ENCODE results near the gene ZBED4. TPM values are rescaled to one million over a fixed set of nuclear protein-coding genes. Genes with fewer than 3 reads are reported as not detected.

ZBED4 gene
- total RNA-seq, 4 donors from 2014 or later, result 11.9 to 19.4 (median 18.2) TPM

- H3K27me3 ChIP-seq, result no peaks in the 10 kb centered on the region
- no peaks in the 10 kb centered on the region for H3K9me3 ChIP-seq
- H3K4me1 ChIP-seq, result peaks cover 22% of the 10 kb centered on the region
- H3K27ac ChIP-seq, result no peak overlapping the region
- no peaks in the 10 kb centered on the region for H3K36me3 ChIP-seq
- no peak overlapping the region for H3K4me3 ChIP-seq
- 90% methylated on average over 13 of the region's 14 CpGs for WGBS
- DNase-seq (ENCODE audit: low spot score in 2 of 2), result no peak
- TF ChIP-seq POLR2A (IDR thresholded peaks at IDR 0.05) (no peak), EP300 (IDR thresholded peaks at IDR 0.05) (no peak), POLR2AphosphoS5 (IDR thresholded peaks at IDR 0.05) (no peak), CTCF (IDR thresholded peaks at IDR 0.05) (no peak)
These were observed 5.2 kb downstream of the ZBED4 start for GRCh38 chr22:49858827-49859226.

GRCh38 chr22:49861642-49862495 lies 8.2 kb downstream of the ZBED4 start:
- Histone ChIP-seq H3K4me3 (no peak overlapping the region), H3K36me3 (no peaks in the 10 kb centered on the region), H3K4me1 (peaks cover 3% of the 10 kb centered on the region), H3K27me3 (no peaks in the 10 kb centered on the region), H3K9me3 (peaks cover 6% of the 10 kb centered on the region), H3K27ac (no peak overlapping the region)
- WGBS, result 93% methylated on average over 29 of the region's 29 CpGs
- no peak for TF ChIP-seq POLR2AphosphoS5 (IDR thresholded peaks at IDR 0.05)
- TF ChIP-seq CTCF (IDR thresholded peaks at IDR 0.05), result no peak
- TF ChIP-seq EP300 (IDR thresholded peaks at IDR 0.05), result no peak
- TF ChIP-seq POLR2A (IDR thresholded peaks at IDR 0.05), result no peak
- DNase-seq (ENCODE audit: low spot score in 2 of 2), result no peak

- peaks cover 11% of the 10 kb centered on the region for H3K9me3 ChIP-seq
- H3K27ac ChIP-seq, result no peak overlapping the region
- DNase-seq (ENCODE audit: low spot score in 2 of 2), result no peak
- H3K4me3 ChIP-seq, result no peak overlapping the region
- H3K4me1 ChIP-seq, result no peaks in the 10 kb centered on the region
- H3K27me3 ChIP-seq, result no peaks in the 10 kb centered on the region
- H3K36me3 ChIP-seq, result peaks cover 2% of the 10 kb centered on the region
- 92% methylated on average over 5 of the region's 5 CpGs for WGBS
- TF ChIP-seq POLR2A (IDR thresholded peaks at IDR 0.05), result no peak
- TF ChIP-seq EP300 (IDR thresholded peaks at IDR 0.05), result no peak
- TF ChIP-seq POLR2AphosphoS5 (IDR thresholded peaks at IDR 0.05), result no peak
- no peak for TF ChIP-seq CTCF (IDR thresholded peaks at IDR 0.05)
These were observed 8.8 kb downstream of the ZBED4 start for GRCh38 chr22:49862496-49862776.

GRCh38 chr22:49863931-49864330 lies 10.3 kb downstream of the ZBED4 start:
- no peak for DNase-seq (ENCODE audit: low spot score in 2 of 2)
- no peak for TF ChIP-seq CTCF (IDR thresholded peaks at IDR 0.05)
- no peak for TF ChIP-seq EP300 (IDR thresholded peaks at IDR 0.05)
- TF ChIP-seq POLR2AphosphoS5 (IDR thresholded peaks at IDR 0.05), result no peak
- TF ChIP-seq POLR2A (IDR thresholded peaks at IDR 0.05), result no peak
- WGBS, result 93% methylated on average over 6 of the region's 7 CpGs

GRCh38 chr22:49865156-49865555 lies 11.5 kb downstream of the ZBED4 start:
- no peak overlapping the region for H3K4me3 ChIP-seq
- peaks cover 6% of the 10 kb centered on the region for H3K36me3 ChIP-seq
- H3K27ac ChIP-seq, result no peak overlapping the region
- 94% methylated on average over 17 of the region's 17 CpGs for WGBS
- no peaks in the 10 kb centered on the region for H3K27me3 ChIP-seq
- H3K9me3 ChIP-seq, result peaks cover 22% of the 10 kb centered on the region
- no peak for TF ChIP-seq POLR2AphosphoS5 (IDR thresholded peaks at IDR 0.05)
- TF ChIP-seq CTCF (IDR thresholded peaks at IDR 0.05), result no peak
- TF ChIP-seq POLR2A (IDR thresholded peaks at IDR 0.05), result no peak
- no peak for TF ChIP-seq EP300 (IDR thresholded peaks at IDR 0.05)
- H3K4me1 ChIP-seq, result no peaks in the 10 kb centered on the region
- DNase-seq (ENCODE audit: low spot score in 2 of 2), result no peak

More at GRCh38 chr22:49863931-49864330, 10.3 kb downstream of the ZBED4 start:
- peaks cover 11% of the 10 kb centered on the region for H3K9me3 ChIP-seq
- no peaks in the 10 kb centered on the region for H3K27me3 ChIP-seq
- peaks cover 6% of the 10 kb centered on the region for H3K36me3 ChIP-seq
- H3K4me3 ChIP-seq, result no peak overlapping the region
- H3K27ac ChIP-seq, result no peak overlapping the region
- H3K4me1 ChIP-seq, result no peaks in the 10 kb centered on the region
